Activated CD8-positive, alpha-beta memory T cell treated with anti-CD3 and anti-CD28 coated beads for 1 hour (primary cell): ENCODE data around the gene LIMCH1.

Source experiments
- DNase-seq, 2 donors: peaks; one replicate each; pipeline ENCODE4 v3.0.0-alpha.2; 2020; ENCODE audit warnings: low read depth in 1 of 2; ENCODE audit errors: extremely low read depth in 1 of 2

LIMCH1 gene

DNA sequence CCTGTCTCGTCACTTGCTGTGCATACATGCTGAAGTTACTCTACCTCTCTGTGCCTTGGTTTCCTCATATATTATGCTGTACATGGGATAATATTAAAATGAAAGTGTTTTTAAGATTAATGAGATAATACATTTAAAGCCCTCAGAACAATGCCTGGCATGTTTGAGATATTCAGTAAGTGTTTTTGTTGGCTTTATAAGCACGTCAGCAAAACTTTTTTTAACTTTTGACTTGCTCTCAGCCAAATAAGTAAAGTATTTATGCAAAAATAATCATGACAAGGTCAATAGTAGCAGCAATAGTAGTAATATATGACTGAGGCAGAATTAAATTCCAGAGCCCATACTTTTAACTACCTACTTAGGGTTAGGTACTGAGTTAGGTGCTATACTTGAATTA is 29.2 kb downstream of the LIMCH1 start:
- no peak for DNase-seq

- no peak for DNase-seq
Observed at GRCh38 chr4:41568363-41568762, 30.4 kb downstream of the LIMCH1 start.

DNA sequence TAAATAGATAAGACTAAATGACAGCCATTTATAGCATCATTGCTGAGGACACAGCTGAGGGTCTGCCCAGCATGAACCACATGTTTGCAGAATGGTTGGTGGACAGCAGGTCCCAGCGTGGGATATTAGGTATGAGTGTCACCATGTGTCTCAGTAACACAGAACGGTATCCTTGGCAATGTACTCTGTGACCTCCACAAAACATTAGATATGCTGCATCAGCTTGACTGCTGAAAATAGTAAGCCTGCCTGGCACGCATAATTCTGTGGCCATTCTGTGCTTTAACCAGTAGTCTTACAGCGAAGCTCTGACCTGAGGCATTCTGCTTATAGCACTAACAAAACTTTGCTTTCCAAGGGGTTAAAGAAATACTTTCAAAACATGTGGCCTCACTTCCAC is 32.0 kb downstream of the LIMCH1 start:
- no peak for DNase-seq

DNA sequence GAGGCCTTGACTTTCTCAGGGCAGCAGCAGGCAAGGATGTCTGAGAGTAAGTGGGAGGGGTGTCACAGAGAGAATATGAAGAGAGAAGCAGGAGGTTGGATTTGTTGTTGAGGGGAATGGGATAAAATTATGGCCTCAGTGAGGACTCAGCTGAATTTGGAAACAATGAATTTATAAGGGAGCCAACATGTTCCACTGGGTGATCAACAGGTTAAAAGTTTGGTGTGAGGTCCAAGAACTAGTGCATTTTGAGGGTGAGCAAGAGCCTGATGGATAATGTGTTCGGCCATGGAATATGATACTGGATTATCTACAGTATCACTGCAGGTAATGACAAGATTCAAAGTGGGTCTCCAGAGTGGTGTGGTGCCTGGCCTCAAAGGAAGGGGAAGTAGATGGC is 33.5 kb downstream of the LIMCH1 start:
- DNase-seq, result no peak

GRCh38 chr4:41572516-41572915 is 34.6 kb downstream of the LIMCH1 start:
- no peak for DNase-seq

GRCh38 chr4:41572956-41573355 is 35.0 kb downstream of the LIMCH1 start:
- DNase-seq, result no peak

- no peak for DNase-seq
Observed at GRCh38 chr4:41573502-41574001, 35.6 kb downstream of the LIMCH1 start.

DNA sequence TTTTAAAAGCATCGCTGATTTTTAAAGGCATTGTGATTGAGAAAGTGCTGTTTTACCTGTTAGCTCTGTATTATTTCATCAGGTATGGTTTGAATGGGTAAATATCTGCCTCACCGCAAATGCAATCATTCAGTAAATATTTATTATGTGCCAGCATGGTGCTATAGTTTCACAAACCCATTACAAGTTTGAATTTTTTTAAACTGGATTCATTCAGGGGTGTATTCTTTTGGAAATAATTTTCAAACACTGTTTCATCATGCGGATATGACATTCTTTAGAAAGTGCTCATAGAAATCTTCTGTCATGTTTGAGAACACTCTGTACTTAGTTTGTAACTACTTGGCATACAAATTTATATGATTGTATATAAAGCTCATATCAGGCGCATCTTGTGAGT is 37.2 kb downstream of the LIMCH1 start:
- no peak for DNase-seq

GRCh38 chr4:41575665-41576064 is 37.7 kb downstream of the LIMCH1 start:
- DNase-seq, result no peak

DNA sequence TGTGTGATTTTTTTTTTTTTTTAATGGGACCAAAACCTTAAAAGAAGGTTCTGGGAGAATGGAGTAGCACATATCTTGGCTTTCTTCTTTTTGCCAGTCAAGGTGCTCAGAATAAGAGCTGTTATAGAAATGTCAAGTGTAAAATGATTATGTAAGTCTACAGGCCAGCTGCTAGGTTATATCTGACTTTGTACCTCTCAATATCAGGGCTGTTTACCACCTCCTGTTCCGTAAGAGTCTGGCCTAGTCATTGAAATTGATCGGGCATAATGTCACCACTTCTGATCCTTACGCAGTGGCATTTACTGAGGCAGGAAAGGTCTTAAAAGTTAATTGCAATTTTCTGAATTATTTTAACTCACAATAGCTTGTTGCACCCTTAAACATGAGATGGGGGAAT is 41.1 kb downstream of the LIMCH1 start:
- DNase-seq, result no peak

DNA sequence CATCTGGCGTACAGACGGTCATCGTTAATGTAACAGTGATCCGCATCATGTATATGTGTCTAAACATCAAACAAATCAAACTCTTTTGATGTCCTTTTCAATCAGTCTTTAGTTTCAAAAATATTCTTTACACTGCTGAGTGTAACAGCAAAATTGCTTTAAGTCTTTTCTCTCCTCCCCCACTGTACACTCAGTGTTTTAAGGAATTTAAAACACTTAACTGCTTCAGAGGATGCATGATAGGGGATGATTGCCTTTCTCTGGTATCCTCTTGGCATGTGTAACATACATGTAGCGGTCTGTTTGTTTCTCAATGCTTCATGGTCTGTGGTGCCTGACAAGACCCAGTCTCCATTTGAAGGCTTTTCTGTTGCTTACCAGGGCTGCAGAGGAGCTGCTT is 41.6 kb downstream of the LIMCH1 start:
- DNase-seq, result no peak

GRCh38 chr4:41580007-41580406 is 42.0 kb downstream of the LIMCH1 start:
- no peak for DNase-seq

DNA sequence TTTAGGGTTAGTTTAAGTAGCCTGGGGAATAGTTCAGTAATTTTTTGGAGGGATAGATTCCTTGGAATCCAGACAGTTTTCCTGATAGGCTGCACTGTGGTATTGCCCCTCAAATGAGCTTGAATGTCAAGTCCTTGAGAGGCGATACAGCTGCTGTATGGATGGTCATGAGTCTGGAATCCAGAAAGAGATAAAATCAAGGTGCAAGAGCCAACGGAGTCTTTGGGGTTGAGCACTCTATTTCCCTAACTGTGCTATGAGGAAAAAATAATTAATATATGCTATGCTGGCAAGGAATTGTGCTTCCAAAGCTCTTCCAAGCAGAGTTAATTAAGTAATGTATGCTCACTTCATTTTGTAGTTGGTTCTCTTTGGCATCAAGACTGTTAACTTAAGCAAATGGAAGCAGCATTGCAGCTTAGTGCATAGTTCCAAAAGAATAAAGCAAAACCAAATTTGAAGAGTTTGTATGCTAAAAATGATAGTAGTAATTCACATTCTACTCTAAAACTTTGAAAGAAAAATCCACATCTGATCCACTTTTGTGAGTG is 48.8 kb downstream of the LIMCH1 start:
- no peak for DNase-seq

DNA sequence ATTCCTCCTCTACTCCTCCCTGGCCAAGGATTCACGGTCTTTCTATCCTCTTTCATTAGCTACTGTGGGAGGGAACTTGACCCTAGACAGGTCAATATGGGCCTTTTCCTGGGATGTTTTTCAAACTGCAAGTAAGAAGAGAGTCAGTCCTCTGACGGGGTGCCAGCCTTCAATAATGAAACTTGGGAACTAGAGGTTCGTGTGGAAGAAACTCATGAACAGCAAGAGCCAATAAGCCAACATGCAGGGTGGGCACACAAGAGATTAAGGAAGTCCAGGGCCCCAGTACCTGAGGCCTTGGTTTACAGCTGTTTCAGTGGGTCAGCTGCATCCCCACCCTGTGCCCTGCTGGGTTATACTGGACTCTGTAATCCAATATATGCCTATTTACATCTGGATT is 49.3 kb downstream of the LIMCH1 start:
- no peak for DNase-seq

GRCh38 chr4:41590591-41590990 is 52.6 kb downstream of the LIMCH1 start:
- DNase-seq, result no peak

GRCh38 chr4:41594432-41594831 is 56.5 kb downstream of the LIMCH1 start:
- DNase-seq, result no peak

DNA sequence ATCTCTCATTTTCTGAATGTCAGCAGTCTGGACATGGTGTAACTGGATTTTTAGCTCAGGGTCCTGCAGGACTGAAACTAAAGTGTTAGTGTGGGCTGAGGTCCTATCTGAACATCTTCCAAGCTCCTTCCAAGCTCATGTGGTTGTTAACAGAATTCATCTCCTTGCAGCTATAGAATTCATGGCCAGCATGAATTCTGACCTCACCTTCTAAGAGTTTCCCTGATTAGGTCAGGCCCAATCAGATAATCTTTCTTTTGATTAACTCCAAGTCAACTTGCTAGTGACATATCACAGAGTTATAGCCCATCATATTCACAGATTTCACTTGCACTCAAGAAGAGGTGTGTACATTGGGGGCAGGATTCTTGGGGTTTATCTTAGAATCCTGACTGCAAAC is 59.5 kb downstream of the LIMCH1 start:
- no peak for DNase-seq

DNA sequence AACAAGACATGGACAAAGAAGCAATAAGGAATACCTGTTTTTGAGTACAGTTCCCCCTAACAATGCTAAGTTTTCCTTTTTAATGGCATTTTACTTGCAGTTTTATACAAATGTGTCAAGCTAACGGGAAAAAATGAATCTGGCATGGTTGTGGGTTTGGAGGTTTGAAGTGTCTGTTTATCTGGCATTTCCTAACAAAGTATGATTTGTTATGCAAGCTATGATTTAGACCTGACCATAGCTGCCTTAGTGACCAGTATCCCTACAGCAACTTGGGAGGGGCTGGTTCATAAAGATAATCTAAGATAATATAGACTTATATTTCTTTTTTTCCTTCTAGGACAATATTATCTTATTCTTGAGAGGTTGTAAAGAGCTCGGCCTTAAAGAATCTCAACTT is 60.6 kb downstream of the LIMCH1 start:
- DNase-seq, result no peak

DNA sequence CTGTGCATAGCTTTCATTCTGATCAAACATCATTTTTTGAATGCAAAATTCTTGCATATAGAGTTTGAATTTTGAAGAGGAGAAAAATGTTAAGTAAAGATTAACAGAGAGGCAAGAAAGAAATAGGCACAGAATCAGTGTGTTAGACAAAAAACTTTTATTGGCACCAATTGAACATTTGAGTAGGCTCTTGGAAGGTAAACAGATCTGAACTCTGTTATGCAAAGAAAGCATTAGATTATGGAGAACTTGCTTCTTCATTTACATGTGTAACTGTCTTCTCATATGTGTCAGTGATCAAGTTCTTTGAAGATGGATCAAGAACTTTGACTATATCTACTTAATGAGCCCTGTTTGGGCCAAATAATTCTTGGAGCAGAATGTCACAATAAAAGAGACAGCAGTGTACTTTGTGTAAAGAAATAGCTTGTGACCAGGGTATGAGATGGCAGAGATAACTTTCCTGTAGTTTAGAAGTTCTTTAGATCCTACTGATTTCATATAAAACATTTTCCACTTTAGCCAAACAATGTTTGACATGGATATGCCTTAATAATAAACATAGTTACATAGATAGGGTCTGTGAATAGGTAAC is 61.3 kb downstream of the LIMCH1 start:
- no peak for DNase-seq

- no peak for DNase-seq
Observed at GRCh38 chr4:41600243-41600912, 62.4 kb downstream of the LIMCH1 start.

DNA sequence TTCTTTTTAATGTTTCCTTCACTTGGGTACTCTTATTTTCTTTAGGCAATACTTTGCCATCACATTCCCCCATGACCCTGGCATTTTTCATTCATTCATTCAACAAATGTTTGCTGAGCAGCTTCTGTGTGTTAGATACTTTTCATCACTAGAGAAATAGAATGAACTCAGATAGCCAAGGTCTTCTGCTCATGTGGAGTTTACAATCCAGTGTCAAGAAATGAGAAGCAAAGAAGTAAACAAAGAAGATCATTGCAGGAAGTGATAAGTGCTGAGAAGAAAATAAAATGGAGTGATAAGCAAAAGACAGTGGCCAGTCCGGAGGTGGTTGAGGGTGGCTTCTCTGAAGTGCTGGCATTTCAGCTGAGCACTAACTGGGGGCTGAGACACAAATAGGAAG is 63.1 kb downstream of the LIMCH1 start:
- no peak for DNase-seq

GRCh38 chr4:41602113-41602512 is 64.2 kb downstream of the LIMCH1 start:
- DNase-seq, result no peak
